ENCODE measurements around the gene CD79B. TPM values are rescaled to one million over a fixed set of nuclear protein-coding genes. Genes with fewer than 3 reads are reported as not detected.

Gene CD79B
- total and polyA plus RNA-seq, 7 donors, result 0.66 to 112 (median 1.4) TPM; not detected in 1

DNA sequence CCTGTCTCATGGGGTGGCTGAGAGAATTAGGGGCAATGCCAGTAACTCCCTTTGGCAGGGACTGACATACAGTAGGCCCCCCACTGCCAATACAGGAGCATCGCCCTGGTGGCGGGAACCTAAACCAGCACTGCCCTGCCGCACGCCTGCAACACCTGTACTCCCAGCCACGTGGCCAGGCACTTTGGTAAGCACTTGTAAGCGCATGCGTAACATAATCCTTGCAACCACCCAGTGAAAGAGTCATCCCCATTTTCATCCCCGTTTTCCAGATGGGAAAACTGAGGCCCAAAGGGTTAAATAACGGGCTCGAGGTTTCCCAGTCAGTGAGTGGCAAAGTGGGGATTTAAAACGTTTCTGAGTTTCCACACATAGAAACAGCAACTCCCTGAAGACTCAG is 23.1 kb upstream of the CD79B start:
- no peak overlapping the region for H3K4me3 ChIP-seq
- no peaks in the 10 kb centered on the region for H3K36me3 ChIP-seq
- DNase-seq, result no peak
- H3K27ac ChIP-seq, result no peak overlapping the region
- H3K9me3 ChIP-seq, result no peaks in the 10 kb centered on the region
- H3K27me3 ChIP-seq, result peaks cover 0 to 5% (median 0%) of the 10 kb centered on the region in 3 donors
- intact Hi-C loops (cut with DNase I), result loop anchor here (5.0 kb wide), 1 partner anchor 37 kb away; no protein-coding TSS in a partner anchor
- TF ChIP-seq POLR2AphosphoS5 (IDR thresholded peaks at IDR 0.05) (no peak), EP300 (IDR thresholded peaks at IDR 0.05) (no peak), POLR2A (IDR thresholded peaks at IDR 0.05) (no peak)
- TF ChIP-seq, protein P1, sequence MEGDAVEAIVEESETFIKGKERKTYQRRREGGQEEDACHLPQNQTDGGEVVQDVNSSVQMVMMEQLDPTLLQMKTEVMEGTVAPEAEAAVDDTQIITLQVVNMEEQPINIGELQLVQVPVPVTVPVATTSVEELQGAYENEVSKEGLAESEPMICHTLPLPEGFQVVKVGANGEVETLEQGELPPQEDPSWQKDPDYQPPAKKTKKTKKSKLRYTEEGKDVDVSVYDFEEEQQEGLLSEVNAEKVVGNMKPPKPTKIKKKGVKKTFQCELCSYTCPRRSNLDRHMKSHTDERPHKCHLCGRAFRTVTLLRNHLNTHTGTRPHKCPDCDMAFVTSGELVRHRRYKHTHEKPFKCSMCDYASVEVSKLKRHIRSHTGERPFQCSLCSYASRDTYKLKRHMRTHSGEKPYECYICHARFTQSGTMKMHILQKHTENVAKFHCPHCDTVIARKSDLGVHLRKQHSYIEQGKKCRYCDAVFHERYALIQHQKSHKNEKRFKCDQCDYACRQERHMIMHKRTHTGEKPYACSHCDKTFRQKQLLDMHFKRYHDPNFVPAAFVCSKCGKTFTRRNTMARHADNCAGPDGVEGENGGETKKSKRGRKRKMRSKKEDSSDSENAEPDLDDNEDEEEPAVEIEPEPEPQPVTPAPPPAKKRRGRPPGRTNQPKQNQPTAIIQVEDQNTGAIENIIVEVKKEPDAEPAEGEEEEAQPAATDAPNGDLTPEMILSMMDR (IDR thresholded peaks at IDR 0.05), result no peak
- no peaks in the 10 kb centered on the region for H3K4me1 ChIP-seq
- WGBS, 2 donors, result 75 to 85% methylated on average over 11 of the region's 11 CpGs

- no peak overlapping the region for H3K27ac ChIP-seq
- H3K27me3 ChIP-seq, result no peaks in the 10 kb centered on the region
- WGBS, 2 donors, result 34 to 35% methylated on average over 11 of the region's 11 CpGs
- no peak overlapping the region for H3K4me3 ChIP-seq
- intact Hi-C loops (cut with DNase I), result loop anchor here (5.0 kb wide), 1 partner anchor 38 kb away; no protein-coding TSS in a partner anchor
- no peaks in the 10 kb centered on the region for H3K36me3 ChIP-seq
- no peak for DNase-seq
- TF ChIP-seq, protein P1 (IDR thresholded peaks at IDR 0.05), result no peak
- TF ChIP-seq EP300 (IDR thresholded peaks at IDR 0.05), result no peak
- no peak for TF ChIP-seq POLR2AphosphoS5 (IDR thresholded peaks at IDR 0.05)
- no peak for TF ChIP-seq POLR2A (IDR thresholded peaks at IDR 0.05)
- H3K9me3 ChIP-seq, result no peaks in the 10 kb centered on the region
- no peaks in the 10 kb centered on the region for H3K4me1 ChIP-seq
Measured at GRCh38 chr17:63954402-63955063, 22.4 kb upstream of the CD79B start.

DNA sequence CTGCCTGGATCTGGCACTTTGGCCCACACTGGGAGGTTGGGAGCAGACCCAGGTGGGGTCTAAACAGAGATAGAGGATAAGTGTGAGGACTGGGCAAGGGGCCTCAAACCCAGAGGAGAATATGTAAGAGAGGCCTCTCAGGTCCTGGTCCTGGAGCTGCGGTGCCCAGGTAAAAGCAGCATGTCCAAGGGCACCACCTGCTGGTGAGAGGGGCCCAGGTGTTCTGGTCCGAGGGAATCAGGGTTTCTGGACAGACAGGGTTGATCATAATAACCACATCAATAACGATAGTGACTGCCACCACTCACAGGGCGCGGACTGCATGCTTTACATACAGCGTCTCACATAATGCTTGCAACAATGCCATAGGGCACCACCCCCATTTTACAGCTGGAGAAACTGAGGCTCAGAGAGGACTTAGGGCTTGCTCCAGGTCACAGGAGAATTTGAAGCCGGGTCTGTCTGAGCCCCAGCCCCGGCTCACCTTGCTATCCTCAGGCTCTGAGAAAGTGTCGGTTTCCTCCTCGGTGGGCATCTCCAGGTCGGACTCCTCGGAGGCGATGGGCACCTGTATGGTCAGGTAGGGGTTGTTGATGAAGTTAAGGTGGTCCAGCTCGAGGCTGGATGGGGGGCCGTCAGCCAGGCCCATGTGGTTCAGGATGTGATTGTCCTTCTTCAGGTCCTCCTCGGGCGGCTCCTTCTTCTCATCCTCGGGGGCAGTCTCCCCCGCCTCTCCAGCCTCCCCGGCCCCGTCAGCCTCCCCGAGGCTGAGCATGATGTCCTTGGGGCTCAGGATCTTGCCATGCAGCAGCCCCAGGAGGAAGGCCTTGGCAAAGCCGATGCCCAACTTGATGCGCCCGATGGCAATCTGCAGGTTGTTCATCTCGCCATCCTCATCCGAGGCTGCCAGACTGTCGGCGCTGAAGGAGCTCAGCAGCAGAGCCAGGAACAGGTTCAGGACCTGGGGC is 19.1 kb upstream of the CD79B start:
- H3K27me3 ChIP-seq, result no peaks in the 10 kb centered on the region
- intact Hi-C loops (cut with DNase I), result no loop called here
- H3K36me3 ChIP-seq, result no peaks in the 10 kb centered on the region
- H3K4me1 ChIP-seq, result no peaks in the 10 kb centered on the region
- no peaks in the 10 kb centered on the region for H3K9me3 ChIP-seq
- H3K27ac ChIP-seq, result no peak overlapping the region
- DNase-seq, result no peak
- TF ChIP-seq POLR2A (IDR thresholded peaks at IDR 0.05), result no peak
- no peak for TF ChIP-seq EP300 (IDR thresholded peaks at IDR 0.05)
- TF ChIP-seq, protein P1 (IDR thresholded peaks at IDR 0.05), result no peak
- TF ChIP-seq POLR2AphosphoS5 (IDR thresholded peaks at IDR 0.05), result no peak
- WGBS, 2 donors, result 75 to 86% methylated on average over 29 of the region's 29 CpGs
- H3K4me3 ChIP-seq, result no peak overlapping the region

DNA sequence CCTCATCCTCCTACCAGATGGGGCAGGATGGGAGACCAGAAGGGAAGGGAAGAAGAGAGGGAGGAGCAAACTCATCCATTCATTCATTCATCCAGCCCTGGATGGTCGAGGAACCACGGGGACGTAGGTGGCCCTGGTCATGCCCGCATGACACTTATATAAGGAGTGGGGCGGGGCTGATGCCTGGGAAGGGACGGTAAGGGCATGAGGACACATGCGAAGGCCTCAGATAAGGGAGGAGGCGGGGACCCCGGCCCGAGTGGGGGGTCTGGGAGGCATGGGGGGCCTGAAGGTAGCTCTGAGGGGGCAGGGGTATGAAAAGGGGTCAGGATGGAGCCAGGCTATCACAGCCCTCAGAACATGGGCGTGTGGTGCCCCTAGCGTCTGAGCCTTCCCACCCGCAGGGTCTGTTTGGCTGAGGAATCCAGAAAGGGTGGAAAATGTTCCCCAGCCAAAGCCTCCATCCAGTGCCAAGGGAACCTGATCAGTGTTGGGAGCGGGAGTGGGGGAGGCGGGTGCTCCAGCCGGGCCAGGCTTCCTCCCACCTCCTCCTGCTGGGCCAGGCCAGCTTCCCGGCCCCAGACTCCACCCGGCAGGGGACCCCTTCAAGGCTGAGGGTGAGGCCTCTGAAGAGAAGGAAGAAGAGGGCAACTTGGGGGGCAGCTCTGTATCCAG is 17.6 kb upstream of the CD79B start:
- H3K4me1 ChIP-seq, result no peaks in the 10 kb centered on the region
- no peak overlapping the region for H3K4me3 ChIP-seq
- no peak for DNase-seq
- no peaks in the 10 kb centered on the region for H3K27me3 ChIP-seq
- H3K27ac ChIP-seq, result no peak overlapping the region
- intact Hi-C loops (cut with DNase I), result no loop called here
- no peak for TF ChIP-seq POLR2AphosphoS5 (IDR thresholded peaks at IDR 0.05)
- TF ChIP-seq POLR2A (IDR thresholded peaks at IDR 0.05), result no peak
- no peak for TF ChIP-seq EP300 (IDR thresholded peaks at IDR 0.05)
- TF ChIP-seq, protein P1 (IDR thresholded peaks at IDR 0.05), result no peak
- H3K9me3 ChIP-seq, result no peaks in the 10 kb centered on the region
- 63 to 79% methylated on average over 18 of the region's 18 CpGs for WGBS, 2 donors
- no peaks in the 10 kb centered on the region for H3K36me3 ChIP-seq

All from sigmoid colon (tissue), 7 donors.